Loucy (cell line): ENCODE data around the gene MT4.

Source experiments
- H2AFZ ChIP-seq: fragments of 200-600 bp; sonication (generic); 2 replicates; pipeline ENCODE4 v1.6.0; 2016; ENCODE audit warnings: antibody characterized with exemption, mild to moderate bottlenecking, low read length, moderate library complexity
- H3F3A ChIP-seq: fragments of 200-600 bp; 2 replicates; pipeline ENCODE4 v1.6.0; 2016; ENCODE audit warnings: antibody characterized with exemption, low read depth, mild to moderate bottlenecking
- H3K27me3 ChIP-seq: fragments of 200-600 bp; sonication (generic); 2 replicates; pipeline ENCODE4 v1.6.1; 2014; ENCODE audit warnings: low read length, mild to moderate bottlenecking; ENCODE audit not compliant: insufficient read depth, poor library complexity, severe bottlenecking
- H3K36me3 ChIP-seq: fragments of 200-600 bp; sonication (generic); 2 replicates; pipeline ENCODE4 v1.6.1; 2016; ENCODE audit warnings: low read length; ENCODE audit not compliant: insufficient read depth
- H3K4me1 ChIP-seq: fragments of 200-600 bp; sonication (generic); 2 replicates; pipeline ENCODE4 v1.5.1; 2014; ENCODE audit warnings: low read length, mild to moderate bottlenecking; ENCODE audit not compliant: insufficient read depth, poor library complexity, severe bottlenecking
- H3K4me2 ChIP-seq: fragments of 200-600 bp; sonication (generic); 2 replicates; pipeline ENCODE4 v1.6.0; 2014; ENCODE audit warnings: antibody characterized with exemption, low read length, low read depth, mild to moderate bottlenecking; ENCODE audit not compliant: poor library complexity, severe bottlenecking
- H3K4me3 ChIP-seq: fragments of 200-600 bp; sonication (generic); 2 replicates; pipeline ENCODE4 v1.5.1; 2014; ENCODE audit warnings: low read length, mild to moderate bottlenecking, mixed read lengths; ENCODE audit not compliant: poor library complexity, severe bottlenecking
- H3K79me2 ChIP-seq: fragments of 200-600 bp; sonication (generic); 2 replicates; pipeline ENCODE4 v1.6.1; 2014; ENCODE audit warnings: low read length; ENCODE audit not compliant: insufficient read depth
- H3K9ac ChIP-seq: fragments of 200-600 bp; sonication (generic); 2 replicates; pipeline ENCODE4 v1.6.0; 2014; ENCODE audit warnings: mild to moderate bottlenecking, low read depth, low read length, moderate library complexity; ENCODE audit not compliant: poor library complexity, severe bottlenecking
- H3K9me2 ChIP-seq: fragments of 200-600 bp; sonication (generic); replicated peaks from 2 replicates; pipeline ENCODE4 v1.6.1; 2016; ENCODE audit warnings: low read depth, low read length, mixed read lengths
- H3K9me3 ChIP-seq: fragments of 200-600 bp; sonication (generic); 2 replicates; pipeline ENCODE4 v1.6.1; 2014; ENCODE audit warnings: mild to moderate bottlenecking, antibody characterized with exemption, low read length, low read depth; ENCODE audit not compliant: insufficient read depth
- H4K20me1 ChIP-seq: fragments of 200-600 bp; sonication (generic); 2 replicates; pipeline ENCODE4 v1.6.0; 2014; ENCODE audit warnings: antibody characterized with exemption, low read length, mild to moderate bottlenecking; ENCODE audit not compliant: insufficient read depth, poor library complexity, severe bottlenecking
- CTCF ChIP-seq: fragments of 200-600 bp; sonication (generic); conservative IDR thresholded peaks from 2 replicates; pipeline ENCODE4 v1.5.1; 2014; ENCODE audit warnings: mild to moderate bottlenecking, antibody characterized with exemption, low read length
- EZH2phosphoT487 ChIP-seq: fragments of 200-600 bp; IDR thresholded peaks from 2 replicates; pipeline ENCODE4 v1.6.1; 2018; ENCODE audit warnings: antibody characterized with exemption, mild to moderate bottlenecking, moderate library complexity, borderline replicate concordance

The MT4 gene

GRCh38 chr16:56608043-56608875, 43.4 kb downstream of the MT4 start, which contains the start of gene MT2A:
TSS of gene MT2A (plus strand) at chr16:56608584. CDS start at chr16:56608656, 72 bp downstream.
- H3K9me2 ChIP-seq: no peaks in the 10 kb centered on the region
- H3K4me1 ChIP-seq: peaks cover 19% of the 10 kb centered on the region
- H3F3A ChIP-seq: no peaks in the 10 kb centered on the region

DNA sequence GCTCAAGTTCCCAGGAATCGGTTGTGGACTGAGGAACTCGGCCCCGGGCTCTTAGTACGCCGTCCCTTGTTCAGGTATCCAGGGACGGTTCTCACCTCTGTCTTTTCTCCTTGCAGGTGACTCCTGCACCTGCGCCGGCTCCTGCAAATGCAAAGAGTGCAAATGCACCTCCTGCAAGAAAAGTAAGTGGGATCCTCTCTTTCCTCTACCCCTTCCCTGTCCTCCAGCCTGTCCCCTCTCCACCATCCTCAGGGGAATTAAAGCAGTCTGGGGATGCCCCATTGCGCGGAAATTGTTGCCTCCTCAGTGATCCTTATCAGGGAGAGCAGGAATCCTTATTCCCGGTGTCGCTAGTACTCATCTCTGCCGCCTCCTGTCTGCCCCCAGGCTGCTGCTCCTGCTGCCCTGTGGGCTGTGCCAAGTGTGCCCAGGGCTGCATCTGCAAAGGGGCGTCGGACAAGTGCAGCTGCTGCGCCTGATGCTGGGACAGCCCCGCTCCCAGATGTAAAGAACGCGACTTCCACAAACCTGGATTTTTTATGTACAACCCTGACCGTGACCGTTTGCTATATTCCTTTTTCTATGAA, 44.1 kb downstream of the MT4 start:
- no peaks in the 10 kb centered on the region for H3K36me3 ChIP-seq
- H3K79me2 ChIP-seq: peaks cover 7% of the 10 kb centered on the region
- peak overlapping the region; percentile 84 for H3K9ac ChIP-seq
- H3K27me3 ChIP-seq: no peaks in the 10 kb centered on the region
- H3K4me2 ChIP-seq: peak overlapping the region; percentile 86
- H3F3A ChIP-seq: no peaks in the 10 kb centered on the region
- no peaks in the 10 kb centered on the region for H3K9me2 ChIP-seq
- peak overlapping the region; percentile 89 for H2AFZ ChIP-seq
- no peaks in the 10 kb centered on the region for H4K20me1 ChIP-seq
- H3K4me3 ChIP-seq: peak overlapping the region; percentile 77
- H3K9me3 ChIP-seq: no peaks in the 10 kb centered on the region
- no peak; the same call in 1 of the 2 replicates for TF ChIP-seq CTCF
- peaks cover 19% of the 10 kb centered on the region for H3K4me1 ChIP-seq

More at GRCh38 chr16:56608043-56608875, 43.4 kb downstream of the MT4 start, which contains the start of gene MT2A:
- Histone ChIP-seq H3K79me2 (peaks cover 7% of the 10 kb centered on the region), H4K20me1 (no peaks in the 10 kb centered on the region), H3K9ac (peak within 1 kb of the TSS; percentile 84), H3K27me3 (no peaks in the 10 kb centered on the region), H3K9me3 (no peaks in the 10 kb centered on the region), H3K4me2 (peak within 1 kb of the TSS; percentile 86), H3K36me3 (no peaks in the 10 kb centered on the region), H2AFZ (peak within 1 kb of the TSS; percentile 89), H3K4me3 (peak within 1 kb of the TSS; percentile 77)
- no peak for TF ChIP-seq CTCF
- no peak for TF ChIP-seq EZH2phosphoT487

GRCh38 chr16:56609463-56609921, 44.6 kb downstream of the MT4 start:
- Histone ChIP-seq H3K9ac (peak overlapping the region; percentile 84), H3K9me2 (no peaks in the 10 kb centered on the region), H3K79me2 (peaks cover 7% of the 10 kb centered on the region), H3K4me1 (peaks cover 19% of the 10 kb centered on the region), H3F3A (no peaks in the 10 kb centered on the region), H2AFZ (peak overlapping the region; percentile 89), H3K27me3 (no peaks in the 10 kb centered on the region), H3K9me3 (no peaks in the 10 kb centered on the region), H3K4me2 (peak overlapping the region; percentile 86), H3K36me3 (no peaks in the 10 kb centered on the region), H4K20me1 (no peaks in the 10 kb centered on the region), H3K4me3 (peak overlapping the region; percentile 77)
- TF ChIP-seq CTCF (no peak), EZH2phosphoT487 (no peak)
